Thoracic aorta (tissue), 2 donors: ENCODE data around the gene SMAD6. TPM values are rescaled to one million over a fixed set of nuclear protein-coding genes. Genes with fewer than 3 reads are reported as not detected.

Experiments
- ATAC-seq: fragments of 150-250 bp; one replicate; pipeline ENCODE4 v1.8.0; 2017; ENCODE audit warnings: low read depth; ENCODE audit not compliant: insufficient number of reproducible peaks, low FRiP score
- DNase-seq: peaks from one replicate; pipeline ENCODE4 v3.0.0-alpha.2; 2020; ENCODE audit warnings: low spot score
- H3K27ac ChIP-seq, 2 donors: fragments of 200-600 bp; sonication (generic); 1 replicate in 1 of 2; 2 replicates in 1 of 2; pipeline ENCODE4 v1.5.1; 2016; ENCODE audit warnings: mild to moderate bottlenecking in 2 of 2, moderate library complexity in 2 of 2
- H3K27me3 ChIP-seq: fragments of 200-600 bp; sonication (generic); replicated peaks from 2 replicates; pipeline ENCODE4 v1.6.0; 2016; ENCODE audit warnings: mild to moderate bottlenecking; ENCODE audit not compliant: insufficient read depth
- H3K36me3 ChIP-seq: fragments of 200-600 bp; sonication (generic); one replicate; pipeline ENCODE4 v1.5.1; 2016
- H3K4me1 ChIP-seq, 2 donors: fragments of 200-600 bp; sonication (generic); 1 replicate in 1 of 2; 2 replicates in 1 of 2; pipeline versions ENCODE4 v1.5.1 to v1.6.0; 2016; ENCODE audit warnings: low read depth in 2 of 2, mild to moderate bottlenecking in 1 of 2; ENCODE audit not compliant: control insufficient read depth in 1 of 2
- H3K4me3 ChIP-seq: fragments of 200-600 bp; sonication (generic); 2 replicates; pipeline ENCODE4 v1.5.1; 2016; ENCODE audit warnings: mild to moderate bottlenecking
- H3K9me3 ChIP-seq: fragments of 200-600 bp; sonication (generic); 2 replicates; pipeline ENCODE4 v1.5.1; 2016
- CTCF ChIP-seq: fragments of 200-600 bp; sonication (generic); IDR thresholded peaks from one replicate; pipeline ENCODE4 v1.5.1; 2019; ENCODE audit warnings: antibody characterized with exemption
- total RNA-seq, 2 donors: library from RNA; depleted of rRNA; stranded (reverse); fragments of >200 nt; gene quantifications; one replicate each; pipeline versions ENCODE4 v1.1.0 to v1.2.3, GENCODE V29; 2016

Gene SMAD6
- total RNA-seq, 2 donors from 2014 or later = 73.3 to 113 TPM

GRCh38 chr15:66819084-66819483 lies 117.0 kb downstream of the SMAD6 start:
- no peak for TF ChIP-seq CTCF
- H3K27me3 ChIP-seq = no peaks in the 10 kb centered on the region
- ATAC-seq (no peak), DNase-seq (no peak)
- no peaks in the 10 kb centered on the region for H3K4me1 ChIP-seq
- H3K4me3 ChIP-seq = no peak overlapping the region
- H3K9me3 ChIP-seq = no peaks in the 10 kb centered on the region
- H3K27ac ChIP-seq = no peak overlapping the region
- no peaks in the 10 kb centered on the region for H3K36me3 ChIP-seq

- no peak for DNase-seq
- no peak for ATAC-seq
- Histone ChIP-seq H3K4me3 (no peak overlapping the region), H3K27ac (no peak overlapping the region), H3K9me3 (no peaks in the 10 kb centered on the region), H3K36me3 (no peaks in the 10 kb centered on the region), H3K4me1 (no peaks in the 10 kb centered on the region), H3K27me3 (no peaks in the 10 kb centered on the region)
- no peak for TF ChIP-seq CTCF
These were observed 118.6 kb downstream of the SMAD6 start for GRCh38 chr15:66820481-66821176.

GRCh38 chr15:66821307-66821706 lies 119.3 kb downstream of the SMAD6 start:
- H3K27me3 ChIP-seq = no peaks in the 10 kb centered on the region
- TF ChIP-seq CTCF = no peak
- no peaks in the 10 kb centered on the region for H3K9me3 ChIP-seq
- no peak for ATAC-seq
- no peaks in the 10 kb centered on the region for H3K36me3 ChIP-seq
- no peak for DNase-seq
- H3K4me1 ChIP-seq = no peaks in the 10 kb centered on the region
- H3K4me3 ChIP-seq = no peak overlapping the region
- no peak overlapping the region for H3K27ac ChIP-seq

- no peak for ATAC-seq
- TF ChIP-seq CTCF = no peak
- no peak overlapping the region for H3K4me3 ChIP-seq
- no peak overlapping the region for H3K27ac ChIP-seq
- H3K9me3 ChIP-seq = no peaks in the 10 kb centered on the region
- no peaks in the 10 kb centered on the region for H3K27me3 ChIP-seq
- H3K4me1 ChIP-seq = no peaks in the 10 kb centered on the region
- H3K36me3 ChIP-seq = no peaks in the 10 kb centered on the region
- no peak for DNase-seq
These were observed 120.1 kb downstream of the SMAD6 start for GRCh38 chr15:66822114-66822513.

GRCh38 chr15:66822576-66822975 lies 120.5 kb downstream of the SMAD6 start:
- no peak for TF ChIP-seq CTCF
- H3K4me3 ChIP-seq = no peak overlapping the region
- H3K9me3 ChIP-seq = no peaks in the 10 kb centered on the region
- no peaks in the 10 kb centered on the region for H3K36me3 ChIP-seq
- H3K27me3 ChIP-seq = no peaks in the 10 kb centered on the region
- H3K4me1 ChIP-seq = no peaks in the 10 kb centered on the region
- ATAC-seq = no peak
- H3K27ac ChIP-seq = no peak overlapping the region
- DNase-seq = no peak
